Left kidney (tissue), 8 donors: Measurements from ENCODE around the gene MAP4K5. TPM values are rescaled to one million over a fixed set of nuclear protein-coding genes. Genes with fewer than 3 reads are reported as not detected.
"Not testable (repeated sequence)": the region's sequence is repeated elsewhere in the genome, so short reads cannot be mapped to it uniquely, and the experiment has no call there.

ENCODE experiments used
- DNase-seq: peaks from one replicate; pipeline ENCODE4 v3.0.0-alpha.2; 2013
- long read RNA-seq, 8 donors: transcript quantifications; one replicate each; lab custom pipeline, GENCODE V29; 2026
- polyA plus RNA-seq: library from polyadenylated mRNA; unstranded; fragments of 120-200 nt; gene quantifications from one replicate; pipeline ENCODE4 v1.2.1, GENCODE V29; 2013; ENCODE audit not compliant: insufficient read length

Gene MAP4K5
- polyA plus RNA-seq = 66.2 TPM
- long read RNA-seq, donor 1, partial matches to known transcripts = 0 of 4 reads
- long read RNA-seq, donor 1, other reads (novel, unspliced or antisense) = 0 of 4 reads
- long read RNA-seq, donor 2 = 0 reads
- long read RNA-seq, donor 3 = 0 reads
- long read RNA-seq, donor 4 = 0 reads
- long read RNA-seq, donor 5, partial matches to known transcripts = 0 of 5 reads
- long read RNA-seq, donor 5, other reads (novel, unspliced or antisense) = 5 of 5 reads
- long read RNA-seq, donor 6 = 0 reads
- long read RNA-seq, donor 7 = 0 reads
- long read RNA-seq, donor 8 = 0 reads

DNA sequence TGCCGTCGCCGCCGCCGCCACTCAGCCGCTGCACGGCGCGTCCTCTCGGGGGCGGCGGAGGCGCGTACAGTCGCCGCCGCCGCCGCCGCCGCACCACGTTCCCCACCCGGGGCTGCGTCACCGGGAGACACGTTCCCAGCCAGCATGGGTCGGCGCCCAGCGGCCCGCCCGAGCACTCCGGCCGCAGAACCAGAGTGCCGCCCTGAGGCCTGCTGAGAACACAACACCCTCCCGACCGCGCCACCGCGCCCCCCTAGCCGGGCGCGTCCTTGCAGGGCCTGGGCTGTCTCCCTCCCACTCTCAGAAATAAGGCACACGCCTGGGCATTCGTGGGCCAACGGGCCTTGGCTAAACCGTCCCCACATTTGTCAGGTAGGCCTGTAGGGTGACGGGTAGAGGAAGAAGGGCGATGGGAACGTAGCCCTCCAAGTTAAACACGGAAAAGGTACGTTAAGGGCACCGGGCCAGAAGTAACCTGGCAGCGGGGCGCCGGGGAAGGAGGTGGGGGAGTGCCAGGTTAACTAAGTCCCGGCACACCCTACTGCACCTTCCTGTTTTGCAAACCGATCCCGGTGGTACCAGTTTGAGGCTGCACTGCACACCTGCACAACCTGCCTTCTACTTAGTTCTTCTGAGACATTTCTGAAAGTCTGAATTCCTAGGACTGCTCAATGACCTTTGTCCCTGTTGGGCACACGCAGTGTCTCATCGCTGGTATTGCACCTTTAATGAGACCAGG is at the start of gene MAP4K5:
Gene MAP4K5 (minus strand): TSS at position 68 of the 739 bp plus-strand sequence. CDS start 520 bp downstream, outside the sequence.
- DNase-seq = peak; percentile 90

DNA sequence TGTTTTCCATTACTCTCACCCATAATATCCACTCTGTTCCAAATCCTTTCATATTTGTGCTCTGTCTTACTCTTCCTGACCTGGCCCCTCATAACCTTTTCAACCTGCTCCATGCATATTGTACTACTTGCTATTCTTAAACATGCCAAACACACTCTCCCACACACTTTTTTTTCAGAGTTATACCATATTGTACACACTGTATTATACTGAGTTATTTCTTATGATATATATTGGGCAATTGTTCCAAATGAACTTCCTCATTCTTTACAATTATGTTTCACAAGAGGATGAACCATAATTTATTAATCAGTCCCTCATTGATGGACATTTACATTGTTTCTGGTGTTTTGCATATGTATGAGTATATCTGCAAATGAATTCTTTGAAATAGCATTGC is 46.1 kb upstream of the MAP4K5 start:
- no peak for DNase-seq

GRCh38 chr14:50577982-50578381 is 45.6 kb upstream of the MAP4K5 start:
- DNase-seq = no peak

- no peak for DNase-seq
These were observed 43.4 kb upstream of the MAP4K5 start for GRCh38 chr14:50575769-50576168.

DNA sequence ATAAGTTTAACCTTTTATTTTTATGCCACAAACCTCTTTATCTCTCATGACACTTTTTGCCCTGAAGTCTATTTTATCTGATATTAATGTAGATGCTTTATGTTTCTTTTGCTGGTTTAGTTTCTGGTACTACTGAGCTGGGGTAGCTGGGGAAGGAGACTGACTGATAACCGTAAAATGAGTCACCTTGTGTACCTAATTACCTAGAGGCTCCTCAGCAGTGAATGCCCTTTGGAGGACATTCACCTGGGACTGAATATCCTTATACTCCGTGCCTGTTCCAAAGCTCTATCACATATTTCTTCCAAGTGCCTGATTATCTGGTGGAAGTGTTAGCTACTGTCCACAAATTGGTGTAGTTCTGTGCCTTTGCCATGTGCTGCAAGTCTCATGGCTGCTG is 41.5 kb upstream of the MAP4K5 start:
- no peak for DNase-seq

DNA sequence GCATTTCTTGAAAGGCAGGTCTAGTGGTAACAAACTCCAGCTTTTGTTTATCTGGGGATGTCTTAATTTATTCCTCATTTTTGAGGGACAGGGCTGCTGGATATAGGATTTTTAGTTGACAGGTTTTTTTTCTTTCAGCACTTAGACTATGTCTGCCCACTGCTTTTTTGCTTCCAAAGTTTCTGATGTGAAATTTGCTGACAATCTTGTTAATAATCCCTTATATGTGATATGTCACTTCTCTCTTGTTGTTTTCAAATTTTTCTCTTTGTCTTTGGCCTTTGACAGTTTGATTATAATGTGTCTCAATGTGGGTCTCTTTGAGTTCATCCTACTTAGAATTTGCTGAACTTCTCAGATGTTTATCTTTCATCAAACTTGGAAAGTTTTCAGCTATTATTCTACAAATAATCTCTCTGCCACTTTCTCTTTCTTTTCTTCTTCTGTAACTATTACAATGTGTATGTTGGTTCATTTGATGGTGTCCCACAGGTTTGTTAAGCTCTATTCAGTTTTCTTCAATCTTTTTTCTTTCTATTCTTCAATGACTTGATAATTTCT is 37.4 kb upstream of the MAP4K5 start:
- DNase-seq = no peak

DNA sequence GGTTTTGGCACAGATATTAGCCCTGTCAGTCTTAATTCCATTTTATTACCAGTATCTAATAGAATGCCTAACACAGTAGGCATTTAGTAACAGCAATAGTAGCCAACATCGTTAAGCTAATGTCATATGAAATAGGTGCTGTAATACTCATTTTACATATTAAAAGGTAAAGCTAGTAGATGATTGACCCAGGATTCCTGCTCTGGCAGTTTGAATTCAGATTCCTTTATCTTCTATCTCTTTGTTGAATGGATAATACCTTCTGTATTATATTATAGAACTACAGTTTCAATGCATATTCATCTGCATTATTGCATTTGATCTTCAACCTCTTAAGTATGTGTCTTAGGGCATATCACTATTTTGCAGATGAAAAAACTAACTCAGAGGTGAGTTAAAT is 30.5 kb upstream of the MAP4K5 start:
- no peak for DNase-seq

- peak; percentile 50 for DNase-seq
These were observed 28.5 kb upstream of the MAP4K5 start for GRCh38 chr14:50560931-50561285.

GRCh38 chr14:50559990-50560930 is 27.9 kb upstream of the MAP4K5 start, which contains the start of gene ATL1:
TSS of gene ATL1 (plus strand) at chr14:50560145. CDS start at chr14:50560266, 121 bp downstream.
- DNase-seq = peak; percentile 69

- not testable (repeated sequence) for DNase-seq
These were observed 20.4 kb upstream of the MAP4K5 start for GRCh38 chr14:50552796-50553195.

DNA sequence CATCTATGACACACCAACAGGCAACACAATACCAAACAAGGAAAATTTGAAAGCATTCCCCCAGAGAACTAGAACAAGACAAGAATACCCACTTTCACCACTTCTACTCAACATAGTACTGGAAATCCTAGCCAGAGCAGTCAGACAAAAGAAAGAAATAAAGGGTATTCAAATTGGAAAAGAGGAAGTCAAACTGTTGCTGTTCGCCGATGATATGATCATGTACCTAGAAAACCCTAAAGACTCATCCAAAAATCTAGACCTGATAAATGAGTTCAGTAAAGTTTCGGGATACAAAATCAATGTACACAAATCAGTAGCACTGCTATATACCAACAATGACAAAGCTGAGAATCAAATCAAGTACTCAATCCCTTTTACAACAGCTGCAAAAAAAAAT is 19.5 kb upstream of the MAP4K5 start:
- DNase-seq = no peak

DNA sequence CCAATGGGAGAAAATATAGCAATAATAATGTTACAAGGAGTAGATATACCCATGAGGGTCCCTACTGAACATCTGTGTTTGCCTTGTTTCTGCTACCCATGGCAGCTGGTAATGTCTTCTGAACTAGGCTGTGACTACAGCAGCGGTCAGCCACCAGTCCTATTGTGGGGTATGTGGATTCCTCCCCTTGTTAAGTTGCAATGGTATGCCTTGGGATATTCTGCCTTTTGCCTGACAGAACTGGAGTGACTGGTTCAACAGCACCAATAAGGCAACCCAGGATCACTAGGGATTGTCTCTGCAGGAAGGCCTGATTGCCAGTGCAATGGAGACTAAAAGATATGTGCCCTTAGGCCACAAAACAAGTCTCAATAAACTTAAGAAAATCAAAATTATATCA is 17.9 kb upstream of the MAP4K5 start:
- DNase-seq = no peak

GRCh38 chr14:50545618-50546017 is 13.2 kb upstream of the MAP4K5 start:
- no peak for DNase-seq

- DNase-seq = no peak
These were observed 12.5 kb upstream of the MAP4K5 start for GRCh38 chr14:50544911-50545310.

GRCh38 chr14:50542941-50543418 is 10.6 kb upstream of the MAP4K5 start:
- peak; percentile 27 for DNase-seq

DNA sequence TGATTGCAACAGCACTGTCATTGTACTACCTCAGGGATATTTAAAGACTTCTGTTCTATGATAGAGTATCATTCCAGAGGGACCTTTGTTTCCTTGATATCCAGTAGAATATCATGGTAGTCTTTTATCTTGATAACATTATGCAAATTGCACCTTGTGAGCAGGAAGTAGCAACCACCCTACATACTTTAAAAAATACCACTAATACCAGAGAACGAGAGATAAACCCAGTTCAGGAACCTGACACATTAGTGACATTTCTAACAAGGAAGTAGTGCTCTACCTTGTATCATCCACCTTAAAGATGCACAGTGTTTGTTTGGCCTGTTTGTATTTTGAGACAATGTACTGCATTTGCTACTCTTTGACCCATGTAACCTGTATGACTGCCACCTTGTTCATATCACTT is 8.8 kb upstream of the MAP4K5 start:
- no peak for DNase-seq

DNA sequence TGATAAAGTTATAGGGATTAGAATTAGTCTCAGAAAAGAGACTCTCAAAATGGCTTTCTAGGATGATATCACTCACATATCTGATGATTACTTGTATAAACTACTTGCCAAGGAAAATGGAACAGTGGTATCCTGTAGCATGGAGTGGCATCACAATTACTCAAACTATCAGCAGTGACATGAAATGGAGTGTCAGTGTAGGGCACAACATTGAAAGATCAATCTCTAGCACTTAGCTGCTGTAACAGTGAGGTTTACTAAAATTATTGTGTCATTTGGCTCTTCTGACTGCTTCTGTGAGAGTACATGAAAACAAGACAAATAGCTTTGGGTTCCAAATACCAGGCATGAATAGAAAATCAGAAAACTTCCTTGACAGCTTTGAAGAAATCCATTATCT is 6.7 kb upstream of the MAP4K5 start:
- no peak for DNase-seq

DNA sequence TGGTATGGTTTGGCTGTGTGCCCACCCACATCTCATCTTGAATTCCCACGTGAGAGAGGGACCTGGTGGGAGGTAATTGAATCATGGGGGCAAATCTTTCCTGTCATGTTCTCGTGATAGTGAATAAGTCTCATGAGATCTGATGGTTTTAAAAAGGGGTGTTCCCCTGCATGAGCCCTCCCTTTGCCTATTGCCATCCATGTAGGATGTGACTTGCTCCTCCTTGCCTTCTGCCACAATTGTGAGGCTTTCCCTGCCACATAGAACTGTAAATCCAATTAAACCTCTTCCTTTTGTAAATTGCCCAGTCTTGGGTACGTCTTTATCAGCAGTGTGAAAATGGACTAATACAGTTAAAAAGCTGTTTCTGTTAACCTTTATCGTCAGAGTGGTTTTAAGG is 5.7 kb upstream of the MAP4K5 start:
- DNase-seq = not testable (repeated sequence)

GRCh38 chr14:50534997-50535396 is 2.6 kb upstream of the MAP4K5 start:
- DNase-seq = no peak

- no peak for DNase-seq
These were observed 2.0 kb upstream of the MAP4K5 start for GRCh38 chr14:50534416-50534815.

GRCh38 chr14:50533806-50534205 is 1.4 kb upstream of the MAP4K5 start:
- DNase-seq = no peak

DNA sequence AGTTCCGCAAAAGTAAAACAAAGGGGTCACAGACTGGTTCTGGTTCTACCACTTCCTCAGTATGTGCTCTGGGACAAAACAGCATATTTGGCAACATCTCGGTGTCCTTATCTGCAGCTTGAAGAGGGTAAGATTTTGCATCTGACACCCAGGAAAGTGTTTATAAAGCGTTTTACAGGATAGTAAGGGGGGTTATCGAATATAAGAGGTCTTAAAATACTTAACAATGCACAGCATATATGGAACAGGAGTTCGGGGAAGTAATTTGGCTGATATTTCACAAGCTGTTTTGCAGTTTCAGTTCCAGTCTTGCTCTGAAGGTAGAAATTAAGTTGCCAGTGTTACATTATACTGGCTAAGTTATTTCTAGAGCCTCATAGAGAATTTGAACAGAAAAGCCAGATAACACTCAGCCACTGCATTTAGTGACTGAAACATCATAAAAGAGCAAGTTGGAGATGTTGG is 904 bp upstream of the MAP4K5 start:
- no peak for DNase-seq
